Neutrophil (primary cell): ENCODE results near the gene SBNO2.

Source experiments
- H3K27ac ChIP-seq: fragments of 200-600 bp; sonication (generic); 2 replicates; pipeline ENCODE4 v1.5.1; 2016; ENCODE audit warnings: mild to moderate bottlenecking, moderate library complexity
- H3K27me3 ChIP-seq: fragments of 200-600 bp; sonication (generic); 2 replicates; pipeline ENCODE4 v1.6.0; 2016; ENCODE audit warnings: mild to moderate bottlenecking
- H3K36me3 ChIP-seq: fragments of 200-600 bp; sonication (generic); 2 replicates; pipeline ENCODE4 v1.5.1; 2017
- H3K4me1 ChIP-seq, 2 experiments: fragments of 200-600 bp in 1 of 2; sonication (generic) in 1 of 2; 1 replicate in 1 of 2; 2 replicates in 1 of 2; pipeline versions ENCODE4 v1.5.1 to v1.6.1; 2013 to 2016; ENCODE audit warnings: low read depth in 1 of 2, low read length in 1 of 2, mild to moderate bottlenecking in 1 of 2, moderate library complexity in 1 of 2; ENCODE audit not compliant: control insufficient read depth in 1 of 2, insufficient read depth in 1 of 2
- H3K4me3 ChIP-seq, 2 experiments: fragments of 200-600 bp in 1 of 2; sonication (generic) in 1 of 2; 1 replicate in 1 of 2; 2 replicates in 1 of 2; pipeline ENCODE4 v1.5.1; 2013 to 2016; ENCODE audit warnings: low read depth in 1 of 2, low read length in 1 of 2, mild to moderate bottlenecking in 1 of 2, moderate library complexity in 1 of 2
- H3K9me3 ChIP-seq: fragments of 200-600 bp; sonication (generic); 2 replicates; pipeline ENCODE4 v1.5.1; 2016
- TF ChIP-seq, protein P1 (sequence below): fragments of 200-600 bp; sonication (generic); IDR thresholded peaks from 2 replicates; pipeline ENCODE4 v1.5.1; 2016; ENCODE audit warnings: antibody characterized with exemption

Gene SBNO2

DNA sequence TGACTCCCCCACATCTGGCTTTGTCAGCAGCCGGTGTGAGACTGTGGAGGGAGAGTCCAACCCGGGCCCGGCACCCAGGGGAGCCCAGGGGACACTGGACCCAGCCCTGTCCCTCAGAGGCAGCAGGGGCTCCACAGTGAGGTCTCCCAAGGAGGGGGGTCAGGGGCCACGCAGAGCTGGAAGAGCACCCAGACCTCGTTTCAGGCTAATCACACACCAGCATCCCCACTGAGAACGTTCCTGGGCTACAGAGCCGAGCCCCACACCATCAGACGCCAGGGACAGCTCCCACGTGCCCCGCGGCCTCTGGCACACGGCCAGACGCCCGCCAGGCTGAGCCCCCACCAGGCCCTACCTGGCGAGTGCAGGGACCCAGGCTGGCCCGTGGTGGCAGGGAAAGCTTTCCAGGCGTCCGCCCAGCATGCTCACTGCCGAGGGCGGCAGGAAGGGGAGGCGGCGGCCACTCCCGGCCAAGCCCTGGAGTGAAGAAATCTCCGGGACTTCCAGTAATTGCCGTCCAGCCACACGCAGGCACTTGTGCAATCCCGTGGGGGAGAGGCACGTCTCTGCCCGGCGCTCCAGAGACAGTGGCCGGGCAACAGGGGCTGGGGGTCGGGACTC lies 19.2 kb downstream of the SBNO2 start:
- TF ChIP-seq, protein P1, sequence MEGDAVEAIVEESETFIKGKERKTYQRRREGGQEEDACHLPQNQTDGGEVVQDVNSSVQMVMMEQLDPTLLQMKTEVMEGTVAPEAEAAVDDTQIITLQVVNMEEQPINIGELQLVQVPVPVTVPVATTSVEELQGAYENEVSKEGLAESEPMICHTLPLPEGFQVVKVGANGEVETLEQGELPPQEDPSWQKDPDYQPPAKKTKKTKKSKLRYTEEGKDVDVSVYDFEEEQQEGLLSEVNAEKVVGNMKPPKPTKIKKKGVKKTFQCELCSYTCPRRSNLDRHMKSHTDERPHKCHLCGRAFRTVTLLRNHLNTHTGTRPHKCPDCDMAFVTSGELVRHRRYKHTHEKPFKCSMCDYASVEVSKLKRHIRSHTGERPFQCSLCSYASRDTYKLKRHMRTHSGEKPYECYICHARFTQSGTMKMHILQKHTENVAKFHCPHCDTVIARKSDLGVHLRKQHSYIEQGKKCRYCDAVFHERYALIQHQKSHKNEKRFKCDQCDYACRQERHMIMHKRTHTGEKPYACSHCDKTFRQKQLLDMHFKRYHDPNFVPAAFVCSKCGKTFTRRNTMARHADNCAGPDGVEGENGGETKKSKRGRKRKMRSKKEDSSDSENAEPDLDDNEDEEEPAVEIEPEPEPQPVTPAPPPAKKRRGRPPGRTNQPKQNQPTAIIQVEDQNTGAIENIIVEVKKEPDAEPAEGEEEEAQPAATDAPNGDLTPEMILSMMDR: peak; percentile 35
- Histone ChIP-seq H3K36me3 (peaks cover 53% of the 10 kb centered on the region), H3K27ac (peak overlapping the region; percentile 94), H3K9me3 (no peaks in the 10 kb centered on the region), H3K27me3 (no peaks in the 10 kb centered on the region), H3K4me3 (peak overlapping the region; percentile 80 to 96), H3K4me1 (peaks cover 38 to 41% of the 10 kb centered on the region in 2 experiments)

DNA sequence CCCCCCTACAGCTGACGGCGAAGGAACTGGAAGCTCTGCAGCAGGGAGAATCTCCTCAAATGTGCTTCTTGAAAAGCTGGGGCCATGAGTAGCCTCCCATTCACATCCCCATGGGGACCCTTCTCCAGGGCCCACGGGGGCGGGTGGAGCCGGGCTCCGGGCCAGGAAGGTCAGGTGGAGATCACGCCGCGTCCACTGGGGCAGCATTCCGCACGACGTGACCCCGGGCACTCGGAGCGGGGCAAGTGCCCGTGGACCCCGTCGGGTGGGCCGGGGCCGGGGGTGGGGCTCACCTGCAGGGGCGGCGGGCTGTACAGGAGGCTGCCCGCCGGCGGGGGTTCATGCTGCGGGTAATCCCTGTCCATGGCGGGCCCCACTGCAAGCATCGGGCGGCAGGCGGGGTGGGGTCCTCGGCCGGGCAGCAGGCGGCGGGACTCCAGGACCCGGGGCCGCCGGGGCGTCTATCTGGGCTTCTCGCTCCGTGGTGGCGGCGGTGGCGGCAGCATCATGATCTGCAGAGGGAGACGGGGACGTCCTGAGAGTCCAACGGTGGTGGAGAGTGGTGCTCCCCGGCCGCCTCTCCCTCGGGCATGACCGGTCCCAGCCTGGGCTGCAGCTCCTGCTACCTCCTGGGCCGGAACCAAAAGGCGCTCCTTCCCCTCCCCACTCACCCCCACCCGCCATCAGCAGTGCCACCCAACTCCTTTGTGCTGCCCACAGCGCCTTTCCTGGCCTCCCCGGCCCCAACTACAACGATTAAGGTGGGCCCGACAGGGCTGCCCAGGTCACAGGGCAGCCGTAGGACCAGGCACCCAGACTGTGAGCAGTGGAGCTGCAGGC lies 20.0 kb downstream of the SBNO2 start:
- H3K27me3 ChIP-seq: no peaks in the 10 kb centered on the region
- peaks cover 60% of the 10 kb centered on the region for H3K36me3 ChIP-seq
- TF ChIP-seq, protein P1: no peak
- peak overlapping the region; percentile 80 to 96 for H3K4me3 ChIP-seq
- peak overlapping the region; percentile 94 for H3K27ac ChIP-seq
- peaks cover 41 to 42% of the 10 kb centered on the region in 2 experiments for H3K4me1 ChIP-seq
- no peaks in the 10 kb centered on the region for H3K9me3 ChIP-seq

DNA sequence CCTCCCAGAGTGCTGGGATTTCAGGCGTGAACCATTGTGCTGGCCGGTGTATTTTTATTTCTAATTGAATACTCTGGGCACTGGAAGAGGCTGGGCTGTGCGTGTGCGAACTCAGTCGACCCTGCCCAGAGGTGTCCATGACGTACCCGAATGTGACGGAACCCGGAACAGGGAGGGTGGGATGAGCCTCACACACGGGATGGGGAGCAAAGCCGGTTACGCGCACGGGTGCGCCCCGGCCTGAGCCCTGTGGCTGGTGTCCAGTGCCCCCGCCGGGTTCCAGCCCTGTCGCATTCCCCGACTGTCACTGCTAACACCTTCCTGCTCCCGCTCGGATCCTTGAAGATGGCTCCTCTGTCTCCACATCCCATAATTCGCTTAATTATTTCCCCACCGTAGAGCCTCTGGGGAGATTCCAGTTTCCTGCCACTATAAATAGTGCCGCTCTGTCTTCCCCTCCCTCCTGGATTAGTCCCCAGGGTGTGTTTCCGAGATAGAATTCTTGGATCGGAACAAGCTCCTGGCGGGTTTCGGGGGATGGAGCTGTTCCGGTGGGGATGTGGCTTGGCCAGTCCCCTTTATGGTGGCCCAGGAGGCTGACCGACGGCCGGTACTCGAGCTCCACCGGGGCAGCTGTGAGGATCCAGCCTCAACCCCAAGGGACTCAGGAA lies 22.0 kb downstream of the SBNO2 start:
- Histone ChIP-seq H3K27ac (no peak overlapping the region), H3K9me3 (no peaks in the 10 kb centered on the region), H3K4me3 (no peak overlapping the region), H3K4me1 (peaks cover 41 to 43% of the 10 kb centered on the region in 2 experiments), H3K36me3 (peaks cover 63% of the 10 kb centered on the region), H3K27me3 (no peaks in the 10 kb centered on the region)
- TF ChIP-seq, protein P1: no peak

DNA sequence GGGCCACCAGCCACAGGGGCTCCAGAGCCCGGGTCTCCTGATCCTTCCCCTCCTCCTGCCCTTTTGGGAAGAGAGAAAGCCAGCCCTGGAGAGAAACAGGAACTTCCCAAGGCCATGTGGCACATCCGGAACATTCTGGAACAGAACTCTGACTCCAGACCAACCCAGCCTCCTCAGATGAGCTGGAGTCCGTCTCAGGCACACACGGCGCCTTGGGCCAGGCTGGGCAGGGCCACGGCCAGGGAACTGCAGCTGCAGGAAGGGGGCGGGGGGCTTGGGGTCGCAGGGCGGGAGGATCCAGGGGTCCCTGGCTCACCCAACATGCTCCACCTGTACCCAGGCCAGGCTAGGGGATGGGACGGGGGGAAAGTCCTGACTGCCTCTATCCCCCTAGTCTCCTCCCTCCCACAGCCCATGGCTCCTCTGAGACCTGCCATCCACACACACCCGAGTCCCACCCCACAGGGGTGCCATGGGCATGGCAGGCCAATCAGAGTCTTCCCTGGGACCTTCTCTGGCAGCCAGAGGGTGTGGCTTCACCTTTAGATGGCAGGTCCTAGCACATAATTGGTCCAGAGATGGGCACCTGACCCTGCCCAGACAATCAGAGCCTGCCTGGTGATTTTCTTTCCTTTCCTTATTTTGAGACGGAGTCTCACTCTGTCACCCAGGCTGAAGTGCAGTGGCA lies 22.9 kb downstream of the SBNO2 start:
- H3K27ac ChIP-seq: no peak overlapping the region
- H3K36me3 ChIP-seq: peaks cover 70% of the 10 kb centered on the region
- TF ChIP-seq, protein P1: no peak
- no peak overlapping the region for H3K4me3 ChIP-seq
- peaks cover 33 to 37% of the 10 kb centered on the region in 2 experiments for H3K4me1 ChIP-seq
- no peaks in the 10 kb centered on the region for H3K9me3 ChIP-seq
- H3K27me3 ChIP-seq: no peaks in the 10 kb centered on the region

- Histone ChIP-seq H3K36me3 (peaks cover 77% of the 10 kb centered on the region), H3K4me3 (no peak overlapping the region), H3K27me3 (no peaks in the 10 kb centered on the region), H3K4me1 (peaks cover 26 to 30% of the 10 kb centered on the region in 2 experiments), H3K9me3 (no peaks in the 10 kb centered on the region), H3K27ac (no peak overlapping the region)
- TF ChIP-seq, protein P1: no peak
Measured at GRCh38 chr19:1150333-1151036, 23.6 kb downstream of the SBNO2 start.
